Ishikawa (cell line): ENCODE results near the gene HPS3.

Source experiments
- CEBPB ChIP-seq: IDR thresholded peaks from 2 replicates; pipeline ENCODE4 v1.6.1; 2012
- CREB1 ChIP-seq: IDR thresholded peaks from 2 replicates; pipeline ENCODE4 v1.6.1; 2012; ENCODE audit warnings: low read depth
- EGR1 ChIP-seq: IDR thresholded peaks from 2 replicates; pipeline ENCODE4 v1.6.1; 2012
- EP300 ChIP-seq: IDR thresholded peaks from 2 replicates; pipeline ENCODE4 v1.6.1; 2012; ENCODE audit warnings: borderline replicate concordance
- FOXM1 ChIP-seq: IDR thresholded peaks from 2 replicates; pipeline ENCODE4 v1.6.1; 2012; ENCODE audit warnings: low read depth, borderline replicate concordance
- NFIC ChIP-seq: IDR thresholded peaks from 2 replicates; pipeline ENCODE4 v1.6.1; 2012
- RAD21 ChIP-seq: IDR thresholded peaks from 2 replicates; pipeline ENCODE4 v1.6.1; 2012; ENCODE audit warnings: low read depth
- TAF1 ChIP-seq: IDR thresholded peaks from 2 replicates; pipeline ENCODE4 v1.6.1; 2012; ENCODE audit warnings: low read depth, mild to moderate bottlenecking
- TCF12 ChIP-seq: IDR thresholded peaks from 2 replicates; pipeline ENCODE4 v1.6.1; 2012; ENCODE audit warnings: low read depth
- TEAD4 ChIP-seq: IDR thresholded peaks from 2 replicates; pipeline ENCODE4 v1.6.1; 2012
- YY1 ChIP-seq: IDR thresholded peaks from 2 replicates; pipeline ENCODE4 v1.6.1; 2012; ENCODE audit warnings: low read depth
- ZBTB7A ChIP-seq: IDR thresholded peaks from 2 replicates; pipeline ENCODE4 v1.6.1; 2012; ENCODE audit warnings: low read depth
- TF ChIP-seq, protein P1 (sequence below): IDR thresholded peaks from 2 replicates; pipeline ENCODE4 v1.6.1; 2012
- TF ChIP-seq, protein P2 (sequence below): IDR thresholded peaks from 2 replicates; pipeline ENCODE4 v1.6.1; 2012; ENCODE audit warnings: low read depth, mild to moderate bottlenecking
- TF ChIP-seq, protein P3 (sequence below): IDR thresholded peaks from 2 replicates; pipeline ENCODE4 v1.6.1; 2012

HPS3 gene

DNA sequence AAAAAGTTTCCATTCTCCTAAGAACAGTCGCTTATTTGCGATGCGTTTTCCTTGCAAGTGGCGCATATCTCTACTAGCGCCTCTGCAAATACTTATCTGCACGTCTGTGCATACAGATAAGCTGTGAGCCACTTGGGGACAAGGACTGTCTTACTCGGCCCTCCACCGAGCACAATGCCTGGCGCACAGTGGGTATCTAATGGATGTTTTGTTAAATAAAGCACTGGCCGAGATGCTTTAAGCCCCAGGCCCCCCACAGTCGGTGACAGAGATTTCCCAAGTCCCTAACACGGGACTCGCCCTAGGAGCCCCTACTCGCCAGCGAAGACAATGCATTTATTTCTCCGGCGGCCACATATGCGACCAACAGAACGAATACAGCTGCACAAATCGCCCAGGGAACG lies 43.6 kb upstream of the HPS3 start:
- TF ChIP-seq CEBPB (no peak), RAD21 (no peak), YY1 (no peak), FOXM1 (no peak), TAF1 (no peak), ZBTB7A (no peak), EGR1 (no peak), EP300 (no peak), TCF12 (no peak), TEAD4 (no peak)
- TF ChIP-seq, protein P1, sequence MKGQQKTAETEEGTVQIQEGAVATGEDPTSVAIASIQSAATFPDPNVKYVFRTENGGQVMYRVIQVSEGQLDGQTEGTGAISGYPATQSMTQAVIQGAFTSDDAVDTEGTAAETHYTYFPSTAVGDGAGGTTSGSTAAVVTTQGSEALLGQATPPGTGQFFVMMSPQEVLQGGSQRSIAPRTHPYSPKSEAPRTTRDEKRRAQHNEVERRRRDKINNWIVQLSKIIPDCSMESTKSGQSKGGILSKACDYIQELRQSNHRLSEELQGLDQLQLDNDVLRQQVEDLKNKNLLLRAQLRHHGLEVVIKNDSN: no peak
- TF ChIP-seq, protein P2, sequence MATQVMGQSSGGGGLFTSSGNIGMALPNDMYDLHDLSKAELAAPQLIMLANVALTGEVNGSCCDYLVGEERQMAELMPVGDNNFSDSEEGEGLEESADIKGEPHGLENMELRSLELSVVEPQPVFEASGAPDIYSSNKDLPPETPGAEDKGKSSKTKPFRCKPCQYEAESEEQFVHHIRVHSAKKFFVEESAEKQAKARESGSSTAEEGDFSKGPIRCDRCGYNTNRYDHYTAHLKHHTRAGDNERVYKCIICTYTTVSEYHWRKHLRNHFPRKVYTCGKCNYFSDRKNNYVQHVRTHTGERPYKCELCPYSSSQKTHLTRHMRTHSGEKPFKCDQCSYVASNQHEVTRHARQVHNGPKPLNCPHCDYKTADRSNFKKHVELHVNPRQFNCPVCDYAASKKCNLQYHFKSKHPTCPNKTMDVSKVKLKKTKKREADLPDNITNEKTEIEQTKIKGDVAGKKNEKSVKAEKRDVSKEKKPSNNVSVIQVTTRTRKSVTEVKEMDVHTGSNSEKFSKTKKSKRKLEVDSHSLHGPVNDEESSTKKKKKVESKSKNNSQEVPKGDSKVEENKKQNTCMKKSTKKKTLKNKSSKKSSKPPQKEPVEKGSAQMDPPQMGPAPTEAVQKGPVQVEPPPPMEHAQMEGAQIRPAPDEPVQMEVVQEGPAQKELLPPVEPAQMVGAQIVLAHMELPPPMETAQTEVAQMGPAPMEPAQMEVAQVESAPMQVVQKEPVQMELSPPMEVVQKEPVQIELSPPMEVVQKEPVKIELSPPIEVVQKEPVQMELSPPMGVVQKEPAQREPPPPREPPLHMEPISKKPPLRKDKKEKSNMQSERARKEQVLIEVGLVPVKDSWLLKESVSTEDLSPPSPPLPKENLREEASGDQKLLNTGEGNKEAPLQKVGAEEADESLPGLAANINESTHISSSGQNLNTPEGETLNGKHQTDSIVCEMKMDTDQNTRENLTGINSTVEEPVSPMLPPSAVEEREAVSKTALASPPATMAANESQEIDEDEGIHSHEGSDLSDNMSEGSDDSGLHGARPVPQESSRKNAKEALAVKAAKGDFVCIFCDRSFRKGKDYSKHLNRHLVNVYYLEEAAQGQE: no peak

DNA sequence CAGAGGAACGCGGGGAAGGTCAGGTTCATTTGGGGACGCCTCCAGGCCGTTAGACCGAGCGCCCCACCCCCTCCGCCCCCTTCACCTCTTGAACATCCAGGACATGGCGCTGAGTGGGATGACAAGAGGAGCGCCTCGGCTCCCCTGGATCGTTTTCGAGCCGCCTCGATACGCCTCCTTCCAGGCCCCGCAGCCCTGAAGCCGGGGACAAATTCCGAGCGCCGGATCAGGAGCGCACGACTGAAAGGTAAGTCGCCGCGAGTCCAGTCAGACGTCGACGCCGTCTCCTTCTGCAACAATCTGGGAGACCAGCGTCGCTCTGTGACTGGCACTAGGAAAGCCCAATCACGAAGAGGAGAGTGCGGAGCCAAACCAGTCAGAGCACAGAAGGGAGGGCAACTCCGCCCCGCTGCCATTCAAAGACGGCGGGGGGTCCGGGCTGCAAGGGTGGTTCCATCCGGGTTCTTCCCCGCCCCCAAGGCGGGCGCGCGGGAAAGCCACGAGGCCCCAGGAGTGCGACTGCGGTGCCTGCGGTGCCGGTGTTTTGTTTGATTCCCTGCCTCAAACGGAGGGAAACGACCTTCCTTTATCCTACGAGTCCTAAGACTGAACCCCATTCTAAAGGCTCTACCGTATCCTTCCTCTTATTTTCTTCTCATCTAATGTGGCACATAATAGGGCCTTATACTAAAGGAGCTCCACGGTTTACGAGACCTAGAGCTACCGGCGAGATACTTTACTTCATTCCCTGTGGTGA lies 43.0 kb upstream of the HPS3 start, which contains the start of gene HLTF:
Gene HLTF (minus strand): TSS at position 302 of the 757 bp plus-strand sequence. CDS start 197 bp downstream, at position 105.
- TF ChIP-seq, protein P3, sequence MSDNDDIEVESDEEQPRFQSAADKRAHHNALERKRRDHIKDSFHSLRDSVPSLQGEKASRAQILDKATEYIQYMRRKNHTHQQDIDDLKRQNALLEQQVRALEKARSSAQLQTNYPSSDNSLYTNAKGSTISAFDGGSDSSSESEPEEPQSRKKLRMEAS: peak; percentile 100
- peak; percentile 70; the same call in 1 of the 2 replicates for TF ChIP-seq ZBTB7A
- TF ChIP-seq, protein P2: 0 out of 2 replicates have a peak, but pooled peaks have one; percentile 11
- peak; percentile 76; the same call in 1 of the 2 replicates for TF ChIP-seq TAF1
- no peak for TF ChIP-seq CEBPB
- TF ChIP-seq EP300: 0 out of 2 replicates have a peak, but pooled peaks have one; percentile 44
- peak; percentile 23 for TF ChIP-seq TEAD4
- peak; percentile 83 for TF ChIP-seq TCF12
- TF ChIP-seq YY1: peak; percentile 45; the same call in 1 of the 2 replicates
- no peak for TF ChIP-seq EGR1
- no peak for TF ChIP-seq FOXM1
- TF ChIP-seq CREB1: peak; percentile 53; the same call in 1 of the 2 replicates
- 0 out of 2 replicates have a peak, but pooled peaks have one; percentile 27 for TF ChIP-seq NFIC
- TF ChIP-seq RAD21: no peak
- TF ChIP-seq, protein P1: peak; percentile 24

DNA sequence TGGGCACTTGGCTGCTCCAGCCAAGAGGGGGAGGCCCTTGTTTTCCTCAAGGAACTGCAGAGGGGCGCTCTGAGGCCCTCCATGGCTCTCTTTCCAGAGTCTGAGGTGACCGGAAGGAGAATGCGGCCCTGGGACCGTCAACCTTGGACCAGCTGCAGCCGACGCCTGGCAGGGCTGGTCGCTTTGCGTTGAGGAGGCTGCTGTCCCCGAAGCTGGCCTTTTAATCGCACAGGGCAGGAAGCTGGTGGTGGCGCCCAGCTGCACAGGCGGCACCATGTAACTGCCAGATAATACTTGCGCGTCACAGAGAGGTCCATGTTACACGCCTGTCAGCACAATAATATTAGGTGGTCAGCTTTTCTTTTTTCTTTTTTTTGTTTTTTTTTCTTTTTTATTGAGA lies 42.2 kb upstream of the HPS3 start:
- TF ChIP-seq FOXM1 (no peak), ZBTB7A (no peak), CREB1 (no peak), RAD21 (no peak)

DNA sequence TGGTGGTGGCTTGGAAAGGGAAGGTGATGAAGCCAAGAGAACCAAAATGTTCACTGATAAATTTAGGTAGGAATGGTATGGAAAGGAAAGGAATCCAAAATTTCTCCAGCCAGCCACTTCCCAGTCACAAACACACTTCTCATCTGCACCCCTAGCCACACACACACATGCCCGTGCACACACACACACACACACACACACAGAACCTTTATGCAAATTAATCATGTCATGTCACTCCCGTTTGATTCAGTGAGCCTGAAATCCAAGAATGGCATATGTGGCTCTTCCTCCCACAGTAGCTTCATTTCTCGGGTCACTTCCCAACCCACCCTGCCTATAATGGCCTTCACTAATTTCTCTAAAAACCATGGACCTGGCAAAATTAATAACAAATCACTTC lies 40.0 kb upstream of the HPS3 start:
- TF ChIP-seq TCF12 (no peak), EP300 (no peak), CREB1 (no peak), TEAD4 (no peak), RAD21 (no peak), FOXM1 (no peak), NFIC (no peak), ZBTB7A (no peak), TAF1 (no peak), EGR1 (no peak), CEBPB (no peak), YY1 (no peak)
- TF ChIP-seq, protein P2: no peak
- TF ChIP-seq, protein P3: no peak
- TF ChIP-seq, protein P1: no peak
